Central memory CD8-positive, alpha-beta T cell (primary cell): Measurements from ENCODE around the gene SUCO.
A peak's percentile ranks its signal among the peaks of the same experiment; 100 is the strongest.

Source experiments
- ATAC-seq: fragments of 150-1000 bp; cut with Tn5 transposase; replicated peaks from 2 replicates; pipeline ENCODE4 v1.10.0; 2022; ENCODE audit warnings: mild to moderate bottlenecking, moderate FRiP score, moderate number of reproducible peaks; ENCODE audit not compliant: poor library complexity, severe bottlenecking; ENCODE audit errors: extremely low read depth
- DNase-seq, 2 donors: peaks; one replicate each; pipeline ENCODE4 v3.0.0; 2021; ENCODE audit warnings: low spot score in 2 of 2
- H3K27ac Mint-ChIP-seq: one replicate; pipeline ENCODE4 v1.8.0; 2022; ENCODE audit warnings: low read depth, mild to moderate bottlenecking, moderate library complexity, mixed read lengths
- H3K27me3 Mint-ChIP-seq: one replicate; pipeline ENCODE4 v1.8.0; 2022; ENCODE audit warnings: mixed read lengths
- H3K36me3 Mint-ChIP-seq: one replicate; pipeline ENCODE4 v1.8.0; 2022; ENCODE audit warnings: mild to moderate bottlenecking, moderate library complexity, mixed read lengths; ENCODE audit not compliant: insufficient read depth
- H3K4me1 Mint-ChIP-seq: one replicate; pipeline ENCODE4 v1.8.0; 2022; ENCODE audit warnings: mixed read lengths
- H3K4me3 Mint-ChIP-seq: one replicate; pipeline ENCODE4 v1.8.0; 2022; ENCODE audit warnings: mild to moderate bottlenecking, moderate library complexity, mixed read lengths
- H3K9me3 Mint-ChIP-seq: one replicate; pipeline ENCODE4 v1.8.0; 2022; ENCODE audit warnings: mixed read lengths

Gene SUCO

GRCh38 chr1:172630056-172630818 lies 97.3 kb downstream of the SUCO start:
- H3K4me1 Mint-ChIP-seq: peaks cover 16% of the 10 kb centered on the region
- no peak for DNase-seq
- H3K36me3 Mint-ChIP-seq: no peaks in the 10 kb centered on the region
- H3K9me3 Mint-ChIP-seq: no peaks in the 10 kb centered on the region
- H3K27me3 Mint-ChIP-seq: no peaks in the 10 kb centered on the region
- H3K27ac Mint-ChIP-seq: no peak overlapping the region
- H3K4me3 Mint-ChIP-seq: no peak overlapping the region
- ATAC-seq: no peak

- Mint-ChIP-seq H3K4me1 (peaks cover 14% of the 10 kb centered on the region), H3K27ac (no peak overlapping the region), H3K9me3 (no peaks in the 10 kb centered on the region), H3K27me3 (no peaks in the 10 kb centered on the region), H3K36me3 (no peaks in the 10 kb centered on the region), H3K4me3 (no peak overlapping the region)
- DNase-seq: no peak
- no peak for ATAC-seq
These were observed 97.9 kb downstream of the SUCO start for GRCh38 chr1:172630868-172631267.

- DNase-seq: no peak
- peak overlapping the region; percentile 77 for H3K27ac Mint-ChIP-seq
- ATAC-seq: no peak
- H3K4me1 Mint-ChIP-seq: peaks cover 51% of the 10 kb centered on the region
- H3K4me3 Mint-ChIP-seq: no peak overlapping the region
- peaks cover 2% of the 10 kb centered on the region for H3K36me3 Mint-ChIP-seq
- peaks cover 5% of the 10 kb centered on the region for H3K9me3 Mint-ChIP-seq
- no peaks in the 10 kb centered on the region for H3K27me3 Mint-ChIP-seq
These were observed 104.6 kb downstream of the SUCO start for GRCh38 chr1:172637522-172637921.

- peak overlapping the region; percentile 77 for H3K27ac Mint-ChIP-seq
These were observed 105.3 kb downstream of the SUCO start for GRCh38 chr1:172638249-172638648.

DNA sequence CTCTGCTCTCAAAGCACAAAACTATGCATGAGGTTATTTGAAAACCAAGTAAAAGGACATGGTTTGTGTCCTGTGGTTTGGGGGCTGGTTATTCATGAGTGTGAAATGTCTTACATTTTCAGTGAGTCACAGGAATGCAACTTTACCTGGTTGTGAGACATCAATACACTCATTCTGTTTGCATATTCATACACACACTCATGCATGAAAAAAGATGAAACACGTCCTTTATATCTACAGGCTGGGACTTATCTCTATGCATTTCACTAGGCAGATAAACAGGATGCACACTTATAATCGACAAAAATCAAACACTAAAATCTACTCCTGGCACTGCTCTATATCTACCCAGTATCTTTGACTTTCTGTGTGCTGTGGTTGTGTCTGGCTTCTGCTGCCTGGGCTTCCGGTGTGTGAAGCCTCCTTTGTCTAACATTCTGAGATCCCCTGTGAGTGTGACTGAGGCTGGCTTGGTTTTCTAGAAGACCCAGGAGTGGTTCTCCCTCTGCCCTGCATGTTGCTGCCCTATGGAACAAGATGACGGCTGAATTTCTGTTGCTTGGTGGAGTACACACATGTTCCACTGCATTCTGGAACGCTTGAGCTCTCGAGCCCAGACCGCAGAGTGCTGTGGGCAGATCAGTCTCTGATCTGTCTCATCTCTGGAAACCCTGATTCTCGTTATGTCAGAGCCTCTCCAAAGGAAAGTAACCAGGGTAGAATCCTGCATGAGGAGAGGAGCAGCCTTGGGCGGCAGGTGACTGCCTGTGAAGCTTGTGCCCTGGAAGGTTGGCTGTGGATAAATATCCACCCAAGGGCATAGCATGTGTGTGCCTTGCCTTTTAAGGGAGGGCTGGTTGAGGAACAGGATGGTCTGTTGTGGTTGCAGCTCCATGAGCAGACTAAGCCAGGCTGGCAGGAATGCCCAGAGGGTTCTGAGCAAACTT lies 106.2 kb downstream of the SUCO start:
- H3K27ac Mint-ChIP-seq: peak overlapping the region; percentile 77
- peak overlapping the region; percentile 68 for H3K4me3 Mint-ChIP-seq
- H3K27me3 Mint-ChIP-seq: no peaks in the 10 kb centered on the region
- ATAC-seq: peak; percentile 86
- peak; percentile 24 to 62 for DNase-seq
- H3K36me3 Mint-ChIP-seq: peaks cover 2% of the 10 kb centered on the region
- H3K4me1 Mint-ChIP-seq: peaks cover 65% of the 10 kb centered on the region
- peaks cover 5% of the 10 kb centered on the region for H3K9me3 Mint-ChIP-seq

More at GRCh38 chr1:172638249-172638648, 105.3 kb downstream of the SUCO start:
- Mint-ChIP-seq H3K4me1 (peaks cover 56% of the 10 kb centered on the region), H3K36me3 (peaks cover 2% of the 10 kb centered on the region), H3K27me3 (no peaks in the 10 kb centered on the region), H3K4me3 (peak overlapping the region; percentile 68), H3K9me3 (peaks cover 5% of the 10 kb centered on the region)
- ATAC-seq (no peak), DNase-seq (no peak)

- H3K36me3 Mint-ChIP-seq: peaks cover 2% of the 10 kb centered on the region
- H3K27ac Mint-ChIP-seq: peak overlapping the region; percentile 77
- no peak for ATAC-seq
- H3K4me3 Mint-ChIP-seq: peak overlapping the region; percentile 68
- peaks cover 5% of the 10 kb centered on the region for H3K9me3 Mint-ChIP-seq
- H3K4me1 Mint-ChIP-seq: peaks cover 74% of the 10 kb centered on the region
- no peak for DNase-seq
- H3K27me3 Mint-ChIP-seq: no peaks in the 10 kb centered on the region
These were observed 107.2 kb downstream of the SUCO start for GRCh38 chr1:172640111-172640510.

DNA sequence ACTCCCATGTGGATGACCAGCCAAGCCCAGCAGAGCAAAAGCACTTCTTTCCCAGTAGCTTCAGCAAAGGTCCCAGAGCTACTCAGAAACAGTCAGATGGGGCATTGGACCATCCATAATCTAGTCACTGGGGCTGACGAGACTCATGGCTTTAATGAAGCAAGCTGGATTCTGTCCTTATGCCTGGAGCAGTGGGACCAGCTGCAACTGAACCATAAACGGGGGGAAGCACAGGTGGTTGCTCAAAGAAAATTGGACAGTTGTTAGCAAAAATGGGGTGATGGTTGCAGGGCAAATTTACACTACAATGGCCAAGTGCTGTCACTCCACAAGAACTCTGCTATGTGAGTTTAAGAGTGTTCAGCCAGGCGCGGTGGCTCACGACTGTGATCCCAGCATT lies 108.5 kb downstream of the SUCO start:
- peaks cover 2% of the 10 kb centered on the region for H3K36me3 Mint-ChIP-seq
- peaks cover 5% of the 10 kb centered on the region for H3K9me3 Mint-ChIP-seq
- H3K4me1 Mint-ChIP-seq: peaks cover 86% of the 10 kb centered on the region
- H3K27ac Mint-ChIP-seq: no peak overlapping the region
- DNase-seq (no peak), ATAC-seq (no peak)
- H3K27me3 Mint-ChIP-seq: no peaks in the 10 kb centered on the region
- peak overlapping the region; percentile 8 for H3K4me3 Mint-ChIP-seq

DNA sequence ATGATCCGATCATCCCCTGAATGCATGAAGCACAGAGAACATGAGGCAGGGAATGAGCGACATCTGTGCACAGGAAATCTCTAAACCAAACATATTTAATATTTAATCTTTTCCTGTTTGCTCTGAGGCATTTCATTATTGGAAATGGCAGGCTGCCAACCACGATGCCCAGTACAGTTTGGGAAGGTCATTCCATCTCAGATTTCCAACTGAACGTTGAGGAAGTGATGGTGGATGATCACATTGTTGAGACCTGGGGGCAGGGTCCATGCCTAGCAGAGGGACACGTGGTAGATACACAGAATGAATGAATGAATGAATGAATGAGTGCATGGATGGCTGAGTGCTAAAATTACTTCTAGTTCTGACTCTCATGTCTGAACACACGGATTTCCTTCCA lies 110.0 kb downstream of the SUCO start:
- Mint-ChIP-seq H3K4me1 (peaks cover 86% of the 10 kb centered on the region), H3K9me3 (no peaks in the 10 kb centered on the region), H3K36me3 (peaks cover 2% of the 10 kb centered on the region), H3K27ac (no peak overlapping the region), H3K27me3 (no peaks in the 10 kb centered on the region), H3K4me3 (peak overlapping the region; percentile 66)
- ATAC-seq: no peak
- DNase-seq: no peak

DNA sequence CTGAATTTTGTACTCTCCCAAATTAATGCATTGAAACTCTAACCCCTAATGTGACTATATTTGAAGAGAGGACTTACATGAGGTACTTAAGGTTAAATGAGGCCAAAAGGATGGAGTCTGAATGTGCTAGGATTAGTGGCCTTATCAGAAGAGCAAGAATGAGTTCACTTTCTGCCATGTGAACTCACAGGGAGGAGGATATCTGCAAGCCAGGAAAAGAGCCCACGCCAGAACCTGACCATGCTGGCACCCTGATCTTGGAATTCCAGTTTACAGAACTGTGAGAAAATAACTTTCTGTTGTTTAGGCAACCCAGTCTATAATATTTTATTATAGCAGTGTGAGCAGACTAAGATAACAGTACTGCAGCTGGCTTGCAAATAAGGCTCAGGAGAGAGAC lies 113.7 kb downstream of the SUCO start:
- H3K27ac Mint-ChIP-seq: peak overlapping the region; percentile 82
- DNase-seq (no peak), ATAC-seq (no peak)
- H3K9me3 Mint-ChIP-seq: no peaks in the 10 kb centered on the region
- H3K27me3 Mint-ChIP-seq: no peaks in the 10 kb centered on the region
- peaks cover 1% of the 10 kb centered on the region for H3K36me3 Mint-ChIP-seq
- peaks cover 62% of the 10 kb centered on the region for H3K4me1 Mint-ChIP-seq
- H3K4me3 Mint-ChIP-seq: peak overlapping the region; percentile 38

GRCh38 chr1:172647110-172647564 lies 114.2 kb downstream of the SUCO start:
- Mint-ChIP-seq H3K27me3 (no peaks in the 10 kb centered on the region), H3K9me3 (no peaks in the 10 kb centered on the region), H3K27ac (peak overlapping the region; percentile 82), H3K36me3 (peaks cover 1% of the 10 kb centered on the region), H3K4me1 (peaks cover 62% of the 10 kb centered on the region), H3K4me3 (peak overlapping the region; percentile 38)
- peak; percentile 82 for ATAC-seq
- DNase-seq: peak in 1 of 2 donors; percentile 58

GRCh38 chr1:172647987-172648386 lies 115.0 kb downstream of the SUCO start:
- no peaks in the 10 kb centered on the region for H3K27me3 Mint-ChIP-seq
- peaks cover 1% of the 10 kb centered on the region for H3K36me3 Mint-ChIP-seq
- no peaks in the 10 kb centered on the region for H3K9me3 Mint-ChIP-seq
- DNase-seq (no peak), ATAC-seq (no peak)
- peak overlapping the region; percentile 82 for H3K27ac Mint-ChIP-seq
- no peak overlapping the region for H3K4me3 Mint-ChIP-seq
- peaks cover 65% of the 10 kb centered on the region for H3K4me1 Mint-ChIP-seq

- H3K9me3 Mint-ChIP-seq: no peaks in the 10 kb centered on the region
- no peak overlapping the region for H3K27ac Mint-ChIP-seq
- ATAC-seq (no peak), DNase-seq (no peak)
- no peak overlapping the region for H3K4me3 Mint-ChIP-seq
- peaks cover 1% of the 10 kb centered on the region for H3K36me3 Mint-ChIP-seq
- H3K27me3 Mint-ChIP-seq: no peaks in the 10 kb centered on the region
- H3K4me1 Mint-ChIP-seq: peaks cover 39% of the 10 kb centered on the region
These were observed 117.7 kb downstream of the SUCO start for GRCh38 chr1:172650474-172651193.
